Measurements from ENCODE around the gene FBXL3. TPM values are rescaled to one million over a fixed set of nuclear protein-coding genes. Genes with fewer than 3 reads are reported as not detected.

Gene FBXL3
- polyA plus RNA-seq, 2 of the 4 experiments (the other 2 are of a cell fraction): 17.8 to 24.0 TPM

DNA sequence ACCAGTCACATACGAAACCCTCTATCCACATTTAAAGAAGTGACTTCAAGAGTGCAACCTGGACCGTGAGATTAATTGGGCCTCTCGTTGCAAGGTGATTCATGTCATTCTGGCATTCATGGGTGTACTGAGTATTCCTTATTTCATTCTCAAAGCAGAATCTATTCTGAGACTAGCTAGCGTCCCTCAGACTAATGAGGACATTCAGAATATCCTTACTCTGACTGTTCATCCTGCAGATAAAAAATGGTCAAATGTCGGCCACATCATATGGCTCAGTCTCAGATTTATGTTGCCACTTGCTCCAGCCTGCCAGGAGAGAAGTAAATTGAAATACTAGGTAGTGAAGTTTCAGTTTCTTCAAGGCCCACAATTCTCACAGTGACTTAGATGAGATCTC is 71.3 kb downstream of the FBXL3 start:
- no peak for ATAC-seq
- CTCF ChIA-PET: interaction anchor here (0.9 kb wide), 1 partner anchor 9 kb away, joined by 3 read pairs; no protein-coding TSS in a partner anchor
- POLR2A ChIA-PET: no interaction called here
- Histone ChIP-seq H3K4me2 (no peak overlapping the region), H3K4me1 (no peaks in the 10 kb centered on the region), H3K27ac (no peak overlapping the region), H3K4me3 (no peak overlapping the region), H3K9me3 (peaks cover 2% of the 10 kb centered on the region; the same call in 1 of the 3 replicates)
- no peak for DNase-seq (ENCODE audit: low read depth in 1 of 2, low spot score in 1 of 2)
- WGBS (ENCODE audit: missing lambda C conversion rate): 27% methylated on average over 5 of the region's 5 CpGs
- TF ChIP-seq TP53 (CRISPR knock-in tag; IDR thresholded peaks at IDR 0.05): no peak
- TF ChIP-seq FOSB (CRISPR knock-in tag; IDR thresholded peaks at IDR 0.05): no peak
- TF ChIP-seq, protein P1, sequence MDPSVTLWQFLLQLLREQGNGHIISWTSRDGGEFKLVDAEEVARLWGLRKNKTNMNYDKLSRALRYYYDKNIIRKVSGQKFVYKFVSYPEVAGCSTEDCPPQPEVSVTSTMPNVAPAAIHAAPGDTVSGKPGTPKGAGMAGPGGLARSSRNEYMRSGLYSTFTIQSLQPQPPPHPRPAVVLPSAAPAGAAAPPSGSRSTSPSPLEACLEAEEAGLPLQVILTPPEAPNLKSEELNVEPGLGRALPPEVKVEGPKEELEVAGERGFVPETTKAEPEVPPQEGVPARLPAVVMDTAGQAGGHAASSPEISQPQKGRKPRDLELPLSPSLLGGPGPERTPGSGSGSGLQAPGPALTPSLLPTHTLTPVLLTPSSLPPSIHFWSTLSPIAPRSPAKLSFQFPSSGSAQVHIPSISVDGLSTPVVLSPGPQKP (IDR thresholded peaks at IDR 0.05; ENCODE audit: low read depth, low read length): no peak
- no peak for TF ChIP-seq ZFP36 (IDR thresholded peaks at IDR 0.05; ENCODE audit: borderline replicate concordance, partially characterized antibody)
- TF ChIP-seq NFE2L2 (conservative IDR thresholded peaks at IDR 0.05; ENCODE audit: low read length): no peak
- no peak for TF ChIP-seq KDM1A (IDR thresholded peaks at IDR 0.05; ENCODE audit: low read depth)
- no peak for TF ChIP-seq HOXB13 (CRISPR knock-in tag; IDR thresholded peaks at IDR 0.05; ENCODE audit: low read depth)
- FAIRE-seq: no peak

Other genes starting within 250 kb of the FBXL3 start
- gene KCTD12, start 140.8 kb downstream of the FBXL3 start, polyA plus RNA-seq (2011; rRNA removed): 0.90 and 0.93 TPM in 2 replicates
- gene KCTD12, start 140.8 kb downstream of the FBXL3 start, polyA plus RNA-seq (2017; fragmentation: RNase III; extraction: RNeasy Plus Mini Kit Qiagen cat#74134 plus additional on column Dnase treatment): 0.66 to 0.77 TPM (median 0.71 TPM) in 3 replicates
- gene ACOD1, start 78.6 kb downstream of the FBXL3 start, polyA plus RNA-seq (2011; rRNA removed): not detected in 2 replicates
- not detected in 3 replicates for gene ACOD1, start 78.6 kb downstream of the FBXL3 start, polyA plus RNA-seq (2017; fragmentation: RNase III; extraction: RNeasy Plus Mini Kit Qiagen cat#74134 plus additional on column Dnase treatment)
- 20.0 and 21.1 TPM in 2 replicates for gene CLN5, start 35.1 kb downstream of the FBXL3 start, polyA plus RNA-seq (2011; rRNA removed)
- gene CLN5, start 35.1 kb downstream of the FBXL3 start, polyA plus RNA-seq (2017; fragmentation: RNase III; extraction: RNeasy Plus Mini Kit Qiagen cat#74134 plus additional on column Dnase treatment): 11.7 to 12.6 TPM (median 12.1 TPM) in 3 replicates